DMS53 (cell line): ENCODE results near the gene SGK1.
"Not testable (repeated sequence)": the region's sequence is repeated elsewhere in the genome, so short reads cannot be mapped to it uniquely, and the experiment has no call there.

ENCODE experiments used
- DNase-seq: peaks from one replicate; lab custom pipeline; 2025; lab: John Stamatoyannopoulos, UW

Gene SGK1

GRCh38 chr6:134304381-134304780 is 13.5 kb downstream of the SGK1 start:
- DNase-seq = not testable (repeated sequence)

- no peak for DNase-seq
These were observed 14.0 kb downstream of the SGK1 start for GRCh38 chr6:134303891-134304290.

- DNase-seq = no peak
These were observed 18.7 kb downstream of the SGK1 start for GRCh38 chr6:134299236-134299635.

- DNase-seq = no peak
These were observed 21.1 kb downstream of the SGK1 start for GRCh38 chr6:134296762-134297161.

- DNase-seq = peak; percentile 43
These were observed 21.9 kb downstream of the SGK1 start for GRCh38 chr6:134295953-134296553.

- DNase-seq = no peak
These were observed 24.2 kb downstream of the SGK1 start for GRCh38 chr6:134293659-134294161.

GRCh38 chr6:134291156-134291555 is 26.8 kb downstream of the SGK1 start:
- DNase-seq = no peak

DNA sequence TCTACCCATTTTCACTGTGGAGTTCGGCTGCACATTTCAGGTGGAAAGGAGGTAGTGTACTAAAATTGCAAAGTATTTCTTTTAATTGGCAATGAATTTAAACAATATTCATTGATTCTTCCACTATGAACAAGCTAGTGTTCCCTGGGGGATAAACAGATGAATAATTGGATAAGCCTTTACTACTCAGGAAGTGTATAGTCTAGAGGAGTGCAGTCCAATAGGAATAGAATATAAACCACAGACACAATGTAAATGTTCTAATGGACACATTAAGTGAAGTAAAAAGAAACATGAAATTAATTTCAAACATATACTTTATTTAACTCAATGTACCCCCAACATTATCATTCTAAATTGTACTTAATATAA is 28.7 kb downstream of the SGK1 start:
- DNase-seq = no peak

DNA sequence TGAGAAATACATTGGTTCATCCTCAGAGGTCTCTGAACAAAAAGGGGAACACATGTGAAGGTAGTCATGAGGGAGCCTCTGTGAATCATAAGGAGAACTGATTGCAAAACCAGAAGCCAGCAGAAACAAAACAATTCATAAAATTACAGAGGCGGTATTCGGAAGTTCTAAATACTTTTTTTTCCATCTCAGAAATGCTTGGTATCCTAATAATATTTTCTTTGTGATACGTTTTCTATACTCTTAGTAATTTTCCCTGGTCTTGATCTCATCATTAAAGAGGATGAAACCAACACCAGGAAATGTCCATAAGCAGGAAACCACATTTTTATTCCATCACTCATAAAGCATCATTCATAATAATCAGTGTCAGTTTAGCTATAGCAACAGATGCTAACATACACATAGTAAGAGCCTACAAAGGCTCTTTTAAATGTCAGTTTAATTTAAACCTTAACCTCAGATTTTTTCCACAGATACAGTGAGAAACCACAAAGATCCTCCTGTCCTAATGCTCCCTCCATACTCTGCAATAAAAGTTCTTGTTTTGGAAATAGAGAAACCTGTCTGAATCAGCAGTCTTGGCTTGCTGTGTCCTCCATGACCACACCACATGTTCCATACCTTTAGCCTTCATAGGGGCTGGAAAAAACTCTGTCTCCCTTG is 29.2 kb downstream of the SGK1 start:
- no peak for DNase-seq

- DNase-seq = no peak
These were observed 29.9 kb downstream of the SGK1 start for GRCh38 chr6:134287859-134288537.

- DNase-seq = no peak
These were observed 35.1 kb downstream of the SGK1 start for GRCh38 chr6:134282816-134283215.

GRCh38 chr6:134281388-134281787 is 36.5 kb downstream of the SGK1 start:
- no peak for DNase-seq

GRCh38 chr6:134278000-134278399 is 39.9 kb downstream of the SGK1 start:
- no peak for DNase-seq

DNA sequence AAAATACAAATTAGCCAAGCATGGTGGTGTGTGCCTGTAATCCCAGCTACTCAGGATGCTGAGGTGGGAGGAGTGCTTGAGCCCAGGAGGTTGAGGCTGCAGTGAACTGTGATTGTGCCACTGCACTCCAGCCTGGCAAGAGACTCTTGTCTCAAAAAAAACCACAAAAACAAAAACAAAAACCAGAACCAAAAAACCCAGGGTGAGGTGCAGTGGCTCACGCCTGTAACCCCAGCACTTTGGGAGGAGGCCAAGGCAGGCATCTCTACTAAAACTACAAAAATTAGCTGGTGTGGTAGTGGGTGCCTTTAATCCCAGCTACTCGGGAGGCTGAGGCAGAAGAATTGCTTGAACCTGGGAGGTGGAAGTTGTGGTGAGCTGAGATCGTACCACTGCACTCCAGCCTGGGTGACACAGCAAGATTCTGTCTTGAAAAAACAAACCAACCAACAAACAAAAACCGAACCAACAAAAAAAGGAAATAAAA is 41.0 kb downstream of the SGK1 start:
- DNase-seq = not testable (repeated sequence)

DNA sequence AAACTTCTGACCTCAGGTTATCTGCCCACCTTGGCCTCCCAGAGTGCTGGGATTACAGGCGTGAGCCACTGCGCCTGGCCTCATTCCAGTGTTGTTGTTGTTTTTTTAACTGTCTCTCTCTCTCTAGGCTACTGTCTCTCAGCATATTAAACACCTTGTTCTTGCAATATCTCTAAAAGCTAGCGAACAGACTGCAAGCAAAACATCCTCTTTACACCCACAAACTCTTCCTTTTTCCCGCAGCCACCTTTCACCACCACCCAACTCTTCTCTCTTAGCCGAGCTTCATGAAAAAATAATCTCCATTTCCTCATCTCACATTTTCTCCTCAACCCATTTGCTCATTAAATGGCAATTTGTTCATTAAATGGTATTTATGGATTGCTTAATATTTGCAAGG is 45.5 kb downstream of the SGK1 start:
- no peak for DNase-seq

- peak; percentile 47 for DNase-seq
These were observed 50.0 kb downstream of the SGK1 start for GRCh38 chr6:134267917-134268361.

DNA sequence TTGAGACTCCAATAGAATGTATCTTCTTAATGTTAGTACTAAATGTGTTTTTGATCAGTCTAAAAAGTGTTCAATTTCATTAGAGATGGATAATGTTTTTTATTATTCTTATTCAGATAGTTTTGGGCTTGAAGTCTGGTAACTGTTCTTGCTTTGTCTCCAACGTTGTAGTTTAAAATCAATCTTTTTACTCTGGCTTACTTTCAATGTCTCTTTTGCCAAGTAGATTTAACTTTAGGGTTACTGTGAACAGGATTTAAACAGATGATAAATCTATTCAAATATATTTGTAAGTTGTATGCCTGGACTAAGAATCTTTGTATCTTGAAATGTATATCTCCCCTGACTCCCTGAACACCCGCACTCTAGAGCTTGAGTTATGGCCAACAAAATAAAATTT is 51.1 kb downstream of the SGK1 start:
- DNase-seq = no peak

- no peak for DNase-seq
These were observed 56.1 kb downstream of the SGK1 start for GRCh38 chr6:134261766-134262165.

- no peak for DNase-seq
These were observed 59.0 kb downstream of the SGK1 start for GRCh38 chr6:134258849-134259306.

- DNase-seq = no peak
These were observed 60.4 kb downstream of the SGK1 start for GRCh38 chr6:134257516-134257915.

- no peak for DNase-seq
These were observed 61.0 kb downstream of the SGK1 start for GRCh38 chr6:134256862-134257261.

GRCh38 chr6:134255280-134255679 is 62.6 kb downstream of the SGK1 start:
- not testable (repeated sequence) for DNase-seq

DNA sequence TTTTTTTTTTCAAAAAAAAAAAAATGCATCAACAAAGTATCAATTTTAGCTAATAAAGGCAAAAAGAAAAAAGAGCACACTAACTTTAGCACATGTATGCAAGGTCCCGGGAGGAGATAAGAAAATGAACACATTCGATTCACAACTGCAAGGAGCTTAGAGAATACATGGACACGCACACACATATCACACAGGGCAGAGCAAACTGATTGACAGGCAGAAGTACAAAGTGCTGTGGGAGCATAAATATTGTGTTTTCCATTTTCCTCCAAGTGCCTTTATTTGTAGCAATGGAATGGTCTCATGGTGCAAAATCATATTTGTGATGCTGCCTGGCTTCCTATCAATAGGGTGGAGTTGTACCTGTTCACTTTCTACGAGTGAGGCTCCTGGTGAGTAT is 63.8 kb downstream of the SGK1 start:
- no peak for DNase-seq
